ENCODE data around the gene DBR1. TPM values are rescaled to one million over a fixed set of nuclear protein-coding genes. Genes with fewer than 3 reads are reported as not detected.

The DBR1 gene
- total and polyA plus RNA-seq, 3 donors from 2014 or later, result 6.5 to 8.1 (median 6.9) TPM

DNA sequence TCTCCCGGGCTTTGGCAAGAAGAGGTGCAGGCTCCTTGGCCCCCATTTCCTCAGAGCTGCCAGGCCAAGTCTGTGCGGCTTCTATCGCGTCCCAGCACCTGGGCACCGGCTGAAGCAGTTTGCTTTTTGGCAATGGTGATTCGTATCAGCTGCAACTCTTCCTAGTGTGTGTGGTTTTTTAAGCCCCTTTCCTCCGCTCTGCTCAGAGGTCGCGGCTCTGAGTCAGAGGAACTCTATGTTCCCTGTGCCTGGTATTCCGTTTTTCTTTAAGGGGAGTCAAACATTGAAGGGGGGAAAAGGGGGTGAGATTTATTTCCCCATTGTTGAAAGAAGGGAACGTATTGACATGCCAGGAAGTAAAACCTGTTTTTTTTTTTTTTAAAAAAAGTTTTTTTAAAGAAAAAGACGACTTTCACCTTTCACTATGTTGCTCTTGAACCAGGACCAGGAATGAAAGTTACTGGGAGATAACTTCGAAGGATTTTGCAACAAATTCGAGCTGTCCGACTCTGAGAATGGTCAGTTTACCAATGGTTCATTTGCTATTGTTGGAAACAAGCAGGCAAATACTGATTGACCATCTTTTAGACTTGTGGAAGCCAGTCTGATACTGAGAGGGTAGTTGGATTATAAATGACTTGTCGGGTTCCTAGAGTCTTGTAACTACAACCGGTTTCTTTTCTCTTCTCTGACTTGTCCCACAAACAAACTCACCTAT, 13.5 kb upstream of the DBR1 start:
- WGBS, 2 donors, result 4 to 5% methylated on average over 17 of the region's 17 CpGs
- H3K4me1 ChIP-seq, result peaks cover 4% of the 10 kb centered on the region
- TF ChIP-seq, protein P1, sequence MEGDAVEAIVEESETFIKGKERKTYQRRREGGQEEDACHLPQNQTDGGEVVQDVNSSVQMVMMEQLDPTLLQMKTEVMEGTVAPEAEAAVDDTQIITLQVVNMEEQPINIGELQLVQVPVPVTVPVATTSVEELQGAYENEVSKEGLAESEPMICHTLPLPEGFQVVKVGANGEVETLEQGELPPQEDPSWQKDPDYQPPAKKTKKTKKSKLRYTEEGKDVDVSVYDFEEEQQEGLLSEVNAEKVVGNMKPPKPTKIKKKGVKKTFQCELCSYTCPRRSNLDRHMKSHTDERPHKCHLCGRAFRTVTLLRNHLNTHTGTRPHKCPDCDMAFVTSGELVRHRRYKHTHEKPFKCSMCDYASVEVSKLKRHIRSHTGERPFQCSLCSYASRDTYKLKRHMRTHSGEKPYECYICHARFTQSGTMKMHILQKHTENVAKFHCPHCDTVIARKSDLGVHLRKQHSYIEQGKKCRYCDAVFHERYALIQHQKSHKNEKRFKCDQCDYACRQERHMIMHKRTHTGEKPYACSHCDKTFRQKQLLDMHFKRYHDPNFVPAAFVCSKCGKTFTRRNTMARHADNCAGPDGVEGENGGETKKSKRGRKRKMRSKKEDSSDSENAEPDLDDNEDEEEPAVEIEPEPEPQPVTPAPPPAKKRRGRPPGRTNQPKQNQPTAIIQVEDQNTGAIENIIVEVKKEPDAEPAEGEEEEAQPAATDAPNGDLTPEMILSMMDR (IDR thresholded peaks at IDR 0.05), result no peak
- no peak for TF ChIP-seq POLR2A (IDR thresholded peaks at IDR 0.05)

GRCh38 chr3:138187296-138188012, 12.7 kb upstream of the DBR1 start, which contains the start of gene ARMC8:
TSS of gene ARMC8 (plus strand) at chr3:138187301. CDS start at chr3:138187555, 254 bp downstream.
- 0% methylated on average over 25 to 57 of the region's 59 CpGs for WGBS, 2 donors
- Histone ChIP-seq H3K4me3 (peak within 1 kb of the TSS; percentile 81 to 91), H3K36me3 (ENCODE audit: low read depth, missing control alignments) (no peaks in the 10 kb centered on the region), H3K27me3 (no peaks in the 10 kb centered on the region), H3K27ac (peak within 1 kb of the TSS; percentile 92 to 95), H3K4me1 (peaks cover 4% of the 10 kb centered on the region), H3K9me3 (no peaks in the 10 kb centered on the region)
- intact Hi-C loops (cut with DNase I; ENCODE audit: low total_unique reads), result no loop called here
- TF ChIP-seq, protein P1 (IDR thresholded peaks at IDR 0.05), result no peak
- no peak for TF ChIP-seq POLR2A (IDR thresholded peaks at IDR 0.05)
- DNase-seq, result peak; percentile 61

More for the DNA sequence above, 13.5 kb upstream of the DBR1 start:
- DNase-seq, result no peak
- peak overlapping the region; percentile 81 to 91 for H3K4me3 ChIP-seq
- peak overlapping the region; percentile 92 to 95 for H3K27ac ChIP-seq
- no peaks in the 10 kb centered on the region for H3K9me3 ChIP-seq
- intact Hi-C loops (cut with DNase I; ENCODE audit: low total_unique reads), result no loop called here
- no peaks in the 10 kb centered on the region for H3K27me3 ChIP-seq
- H3K36me3 ChIP-seq (ENCODE audit: low read depth, missing control alignments), result no peaks in the 10 kb centered on the region

DNA sequence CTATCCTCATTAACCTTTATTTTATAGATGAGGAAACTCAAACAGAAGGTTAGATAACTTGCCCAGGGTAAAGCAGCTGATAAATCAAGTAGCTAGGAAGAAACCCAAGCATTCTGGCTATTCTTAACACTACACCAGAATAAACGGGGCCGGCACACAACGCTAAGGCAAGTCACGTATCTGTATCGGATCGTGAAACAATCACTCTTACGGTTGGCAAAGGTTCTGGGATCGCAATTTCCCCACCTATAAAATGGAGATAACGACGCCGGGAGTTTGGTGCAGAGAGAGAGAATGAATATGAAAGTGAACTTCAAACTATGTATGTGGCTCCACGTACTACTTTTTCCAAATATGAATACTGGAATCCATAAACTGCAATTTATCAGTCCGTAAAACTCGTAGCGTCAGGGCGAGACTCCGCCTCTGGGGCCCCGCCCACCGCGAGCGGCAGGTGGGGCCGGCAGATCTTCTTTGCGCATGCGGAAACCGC, 12.1 kb upstream of the DBR1 start:
- Histone ChIP-seq H3K4me1 (peaks cover 4% of the 10 kb centered on the region), H3K27ac (peak overlapping the region; percentile 92 to 95), H3K36me3 (ENCODE audit: low read depth, missing control alignments) (no peaks in the 10 kb centered on the region), H3K4me3 (peak overlapping the region; percentile 81 to 91), H3K27me3 (no peaks in the 10 kb centered on the region), H3K9me3 (no peaks in the 10 kb centered on the region)
- WGBS, 2 donors, result 0 to 1% methylated on average over 24 to 25 of the region's 25 CpGs
- intact Hi-C loops (cut with DNase I; ENCODE audit: low total_unique reads), result no loop called here
- TF ChIP-seq POLR2A (IDR thresholded peaks at IDR 0.05), result peak; percentile 13
- TF ChIP-seq, protein P1 (IDR thresholded peaks at IDR 0.05), result no peak
- peak; percentile 94 for DNase-seq

GRCh38 chr3:138186221-138186620, 11.5 kb upstream of the DBR1 start:
- DNase-seq, result no peak
- Histone ChIP-seq H3K4me3 (peak overlapping the region; percentile 81 to 91), H3K27ac (peak overlapping the region in 1 of 2 donors; percentile 95)

More at GRCh38 chr3:138186221-138186620, 11.5 kb upstream of the DBR1 start:
- Histone ChIP-seq H3K9me3 (no peaks in the 10 kb centered on the region), H3K4me1 (peaks cover 4% of the 10 kb centered on the region), H3K27me3 (no peaks in the 10 kb centered on the region), H3K36me3 (ENCODE audit: low read depth, missing control alignments) (no peaks in the 10 kb centered on the region)
- TF ChIP-seq, protein P1 (IDR thresholded peaks at IDR 0.05), result no peak
- no peak for TF ChIP-seq POLR2A (IDR thresholded peaks at IDR 0.05)
- WGBS, 2 donors, result 55 to 66% methylated on average over 2 of the region's 2 CpGs
- intact Hi-C loops (cut with DNase I; ENCODE audit: low total_unique reads), result no loop called here

Measured in testis (tissue), 3 donors.